IgD-negative memory B cell (primary cell): ENCODE data around the gene STK39. TPM values are rescaled to one million over a fixed set of nuclear protein-coding genes. Genes with fewer than 3 reads are reported as not detected.
"Not testable (repeated sequence)": the region's sequence is repeated elsewhere in the genome, so short reads cannot be mapped to it uniquely, and the experiment has no call there.

ENCODE experiments used
- H3K27ac Mint-ChIP-seq, 3 donors: one replicate each; pipeline ENCODE4 v1.8.0; 2020 to 2022; ENCODE audit warnings: mild to moderate bottlenecking in 3 of 3, mixed read lengths in 3 of 3, moderate library complexity in 1 of 3
- H3K27me3 Mint-ChIP-seq: one replicate; pipeline ENCODE4 v1.8.0; 2021; ENCODE audit warnings: mixed read lengths
- H3K36me3 Mint-ChIP-seq: one replicate; pipeline ENCODE4 v1.8.0; 2020; ENCODE audit warnings: mild to moderate bottlenecking, mixed read lengths
- H3K4me1 Mint-ChIP-seq, 3 donors: one replicate each; pipeline ENCODE4 v1.8.0; 2020 to 2022; ENCODE audit warnings: mixed read lengths in 3 of 3, mild to moderate bottlenecking in 1 of 3
- H3K4me3 Mint-ChIP-seq, 4 donors: one replicate each; pipeline ENCODE4 v1.8.0; 2020 to 2022; ENCODE audit warnings: mild to moderate bottlenecking in 4 of 4, mixed read lengths in 4 of 4, moderate library complexity in 3 of 4
- H3K9me3 Mint-ChIP-seq, 3 donors: one replicate each; pipeline ENCODE4 v1.8.0; 2020 to 2021; ENCODE audit warnings: mixed read lengths in 3 of 3, mild to moderate bottlenecking in 1 of 3
- polyA plus RNA-seq: library from polyadenylated mRNA; unstranded; fragments of 300-500 nt; fragmentation: Illumina TruSeq; gene quantifications from one replicate; pipeline ENCODE4 v1.2.3, GENCODE V29; 2021

Gene STK39
- polyA plus RNA-seq, 1 donor from 2014 or later, result 1.6 TPM

DNA sequence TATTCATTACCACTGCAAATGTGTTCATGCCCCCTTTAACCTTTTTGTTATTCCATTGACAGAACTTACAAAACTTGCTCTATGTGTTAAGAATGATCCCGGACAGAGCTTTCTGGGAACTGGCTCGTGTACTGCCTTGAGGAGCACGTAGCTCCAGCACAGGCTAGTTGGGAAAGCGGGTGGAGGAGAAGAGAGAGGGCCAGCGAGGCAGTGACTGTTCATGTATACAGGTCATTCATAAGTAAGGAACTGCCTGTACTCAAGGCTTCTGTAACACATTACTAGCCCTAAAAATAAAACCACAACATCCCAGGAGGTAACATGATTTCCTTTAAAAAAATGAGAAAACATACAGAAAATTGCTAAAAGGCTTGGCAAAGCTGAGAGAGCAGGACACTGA lies 109.0 kb downstream of the STK39 start:
- Mint-ChIP-seq H3K9me3 (no peaks in the 10 kb centered on the region), H3K4me1 (peaks cover 22 to 27% (median 24%) of the 10 kb centered on the region in 3 donors), H3K27me3 (no peaks in the 10 kb centered on the region), H3K4me3 (no peak overlapping the region), H3K27ac (peak overlapping the region in 1 of 3 donors; percentile 23), H3K36me3 (peaks cover 7% of the 10 kb centered on the region)

DNA sequence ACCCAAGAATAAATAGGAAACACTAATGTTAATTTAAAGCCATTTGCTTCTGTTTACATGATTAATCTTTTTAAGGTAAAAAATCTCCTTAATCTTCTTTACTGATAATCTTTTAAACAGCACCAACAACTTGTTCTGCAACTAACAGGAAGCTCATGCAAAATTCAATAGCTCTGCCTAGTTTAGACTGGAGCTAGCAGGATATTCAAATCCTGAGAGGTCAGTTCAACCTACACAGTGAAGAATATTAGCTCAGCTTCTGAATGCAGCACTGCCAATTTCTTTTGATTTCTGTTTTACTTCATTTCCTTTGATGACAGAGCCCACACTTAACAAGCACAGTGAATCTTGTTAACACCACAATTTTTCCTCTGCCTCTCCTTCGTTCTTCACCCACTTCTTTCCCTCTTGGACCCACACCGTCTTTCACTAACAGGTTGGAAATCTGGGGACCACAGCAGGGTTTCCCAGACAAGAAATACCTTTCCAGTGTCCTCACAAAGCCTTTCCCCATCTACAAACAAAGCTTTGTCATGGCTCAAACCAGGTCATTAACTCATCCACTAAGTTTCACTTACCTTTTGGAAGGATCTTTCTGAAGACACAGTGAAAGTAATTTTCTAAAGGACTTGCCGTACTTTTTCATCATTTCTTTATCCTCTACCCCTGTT lies 109.8 kb downstream of the STK39 start:
- peaks cover 5% of the 10 kb centered on the region for H3K36me3 Mint-ChIP-seq
- H3K27me3 Mint-ChIP-seq, result no peaks in the 10 kb centered on the region
- peak overlapping the region in 2 of 4 donors; percentile 2 to 64 for H3K4me3 Mint-ChIP-seq
- no peaks in the 10 kb centered on the region for H3K9me3 Mint-ChIP-seq
- peak overlapping the region; percentile 23 to 88 (median 68) for H3K27ac Mint-ChIP-seq
- peaks cover 22 to 27% (median 24%) of the 10 kb centered on the region in 3 donors for H3K4me1 Mint-ChIP-seq

DNA sequence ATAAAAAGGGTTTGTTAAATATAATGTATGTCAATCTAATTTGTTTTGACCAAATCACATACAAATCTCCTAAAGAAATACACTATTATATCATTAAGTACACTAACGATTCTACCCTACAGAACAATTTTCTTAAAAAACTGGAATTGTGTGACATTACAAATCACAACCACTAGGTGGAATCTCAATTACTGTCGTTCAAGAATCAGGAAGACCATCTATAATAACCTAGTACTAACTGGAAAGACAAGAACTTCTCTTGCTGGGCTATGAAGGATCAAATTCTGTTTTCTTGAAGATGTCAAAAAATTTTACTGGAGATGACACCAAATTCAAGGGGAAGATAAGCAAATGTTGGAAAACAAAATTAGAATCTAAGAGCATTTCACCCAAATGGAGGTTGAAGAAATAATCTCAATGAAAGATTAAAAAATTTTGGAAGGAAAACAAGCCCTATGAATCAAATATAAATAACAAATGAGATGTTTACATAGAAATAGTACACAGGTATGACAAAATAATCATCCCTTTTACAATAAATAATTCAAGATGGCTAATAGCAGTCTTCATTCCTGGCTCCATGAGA lies 110.9 kb downstream of the STK39 start:
- Mint-ChIP-seq H3K4me3 (peak overlapping the region in 1 of 4 donors; percentile 53), H3K27me3 (no peaks in the 10 kb centered on the region), H3K27ac (no peak overlapping the region), H3K4me1 (peaks cover 22 to 27% (median 24%) of the 10 kb centered on the region in 3 donors), H3K9me3 (no peaks in the 10 kb centered on the region), H3K36me3 (peaks cover 5% of the 10 kb centered on the region)

DNA sequence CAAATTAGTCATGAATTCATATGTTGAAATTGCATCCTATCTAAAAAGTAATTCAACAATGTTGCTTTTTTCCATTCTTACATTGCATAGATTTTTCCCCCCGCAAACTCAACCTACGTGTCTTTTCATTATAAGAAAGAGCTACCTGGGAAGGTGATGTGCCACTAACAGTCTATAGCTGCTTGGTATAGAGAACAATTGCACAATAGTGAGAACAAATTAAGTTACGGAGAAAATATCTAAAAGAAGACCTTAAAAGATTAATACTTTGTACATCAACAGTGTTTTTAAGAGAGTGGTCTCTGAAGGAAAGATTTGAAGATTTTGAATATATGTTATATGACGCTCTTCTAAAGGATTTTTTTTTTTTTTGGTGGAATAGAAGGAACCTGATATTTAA lies 111.8 kb downstream of the STK39 start:
- H3K4me3 Mint-ChIP-seq, result no peak overlapping the region
- H3K4me1 Mint-ChIP-seq, result peaks cover 22 to 27% (median 24%) of the 10 kb centered on the region in 3 donors
- H3K27ac Mint-ChIP-seq, result no peak overlapping the region
- peaks cover 8% of the 10 kb centered on the region for H3K36me3 Mint-ChIP-seq
- no peaks in the 10 kb centered on the region for H3K27me3 Mint-ChIP-seq
- H3K9me3 Mint-ChIP-seq, result no peaks in the 10 kb centered on the region

DNA sequence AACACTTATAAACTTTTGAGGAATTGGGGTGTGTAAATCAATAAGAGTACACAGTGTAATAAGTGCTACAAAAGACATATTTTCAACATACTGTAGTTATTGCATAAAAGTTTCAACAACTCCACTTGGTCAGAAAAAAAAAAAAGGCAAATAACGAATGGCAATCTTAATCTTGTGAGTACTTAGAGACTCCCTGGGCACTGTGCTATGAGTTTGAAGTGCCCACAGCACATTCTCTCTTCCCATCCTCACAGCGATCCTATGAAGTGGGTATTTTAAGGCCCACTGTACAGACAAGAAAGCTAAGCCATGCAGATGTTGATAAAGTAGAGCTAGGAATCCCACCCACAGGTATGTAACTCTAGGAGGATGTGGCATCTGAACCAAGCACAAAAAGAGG lies 112.3 kb downstream of the STK39 start:
- Mint-ChIP-seq H3K27me3 (no peaks in the 10 kb centered on the region), H3K9me3 (no peaks in the 10 kb centered on the region), H3K27ac (no peak overlapping the region), H3K4me1 (peaks cover 22 to 27% (median 24%) of the 10 kb centered on the region in 3 donors), H3K4me3 (no peak overlapping the region), H3K36me3 (peaks cover 9% of the 10 kb centered on the region)

DNA sequence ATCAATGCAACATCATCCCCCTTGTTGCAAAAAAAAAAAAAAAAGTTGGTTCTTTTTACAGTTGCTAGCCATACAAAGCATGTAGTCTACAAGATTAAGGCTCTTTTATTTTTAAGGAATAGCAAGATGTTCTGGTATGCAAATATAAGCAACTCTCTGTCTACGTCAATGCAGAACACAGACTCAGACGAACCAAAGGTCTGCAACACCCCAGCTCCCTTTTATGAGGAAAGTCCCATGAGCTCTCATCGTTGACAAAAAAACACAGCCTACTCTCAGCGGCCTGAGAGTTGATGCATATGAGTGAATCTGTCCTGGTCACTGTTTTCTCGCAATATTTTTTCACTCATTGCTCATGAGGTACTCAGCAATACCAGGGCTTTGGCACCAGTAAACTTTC lies 112.9 kb downstream of the STK39 start:
- peaks cover 11% of the 10 kb centered on the region for H3K36me3 Mint-ChIP-seq
- H3K27me3 Mint-ChIP-seq, result no peaks in the 10 kb centered on the region
- H3K27ac Mint-ChIP-seq, result peak overlapping the region in 1 of 3 donors; percentile 61
- no peaks in the 10 kb centered on the region for H3K9me3 Mint-ChIP-seq
- no peak overlapping the region for H3K4me3 Mint-ChIP-seq
- H3K4me1 Mint-ChIP-seq, result peaks cover 22 to 27% (median 24%) of the 10 kb centered on the region in 3 donors

DNA sequence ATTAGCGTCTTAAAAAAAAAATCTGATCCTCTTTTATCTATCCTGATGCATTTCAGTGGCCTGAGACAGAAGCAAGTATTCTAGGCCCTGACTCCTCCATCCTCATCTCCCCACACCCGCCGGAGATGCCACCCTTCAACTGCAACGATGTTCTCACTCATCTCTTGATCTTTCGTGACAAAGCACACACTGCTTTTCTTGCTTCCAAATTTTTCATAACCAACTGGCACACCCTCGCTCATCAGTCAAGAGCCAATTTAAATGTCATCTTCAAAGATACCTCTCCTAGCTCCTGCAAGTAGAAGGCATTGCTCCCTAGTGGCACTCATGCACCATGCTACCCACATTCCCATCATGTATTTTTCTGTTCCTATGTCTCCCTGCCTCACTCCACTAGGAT lies 115.0 kb downstream of the STK39 start:
- H3K4me1 Mint-ChIP-seq, result peaks cover 11 to 14% (median 14%) of the 10 kb centered on the region in 3 donors
- no peak overlapping the region for H3K4me3 Mint-ChIP-seq
- H3K9me3 Mint-ChIP-seq, result no peaks in the 10 kb centered on the region
- no peaks in the 10 kb centered on the region for H3K27me3 Mint-ChIP-seq
- no peak overlapping the region for H3K27ac Mint-ChIP-seq
- H3K36me3 Mint-ChIP-seq, result peaks cover 13% of the 10 kb centered on the region

DNA sequence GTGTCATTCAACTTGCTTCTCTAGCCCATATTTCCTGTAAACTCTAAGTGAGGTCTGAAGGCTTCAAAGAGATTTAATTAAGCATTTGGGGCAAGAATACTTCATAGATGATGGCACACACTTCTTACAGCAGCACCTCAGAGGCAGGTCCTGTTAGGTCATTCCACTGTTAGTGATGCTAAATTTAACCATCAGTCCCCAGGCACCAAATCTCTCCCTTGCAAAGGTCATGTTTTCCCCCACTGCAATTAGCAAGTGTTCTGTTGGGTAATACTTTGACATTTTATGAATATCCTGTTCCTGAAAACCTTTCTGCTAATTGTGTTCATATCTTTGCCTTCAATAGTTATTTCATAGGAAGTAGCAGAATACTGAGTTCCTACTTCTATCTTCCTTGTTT lies 117.0 kb downstream of the STK39 start:
- Mint-ChIP-seq H3K9me3 (no peaks in the 10 kb centered on the region), H3K4me3 (no peak overlapping the region), H3K27ac (no peak overlapping the region), H3K4me1 (peaks cover 2 to 5% (median 4%) of the 10 kb centered on the region in 3 donors), H3K36me3 (peaks cover 16% of the 10 kb centered on the region), H3K27me3 (no peaks in the 10 kb centered on the region)

DNA sequence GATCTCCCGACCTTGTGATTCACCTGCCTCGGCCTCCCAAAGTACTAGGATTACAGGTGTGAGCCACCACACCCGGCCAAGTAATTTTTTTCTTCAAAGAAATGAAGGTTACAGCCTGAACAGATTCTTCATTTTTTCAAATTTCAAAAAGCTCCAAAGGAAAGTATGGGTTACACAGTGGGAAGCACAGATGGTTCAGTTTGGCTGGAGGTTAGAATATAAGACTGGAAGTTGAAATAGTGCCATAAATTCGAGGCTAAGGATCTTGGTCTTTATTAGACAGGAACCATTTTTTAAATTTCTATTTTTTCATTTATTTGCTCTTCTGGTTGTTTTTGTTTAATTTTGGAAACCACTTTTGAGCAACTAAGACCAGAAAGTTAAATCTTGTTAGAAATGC lies 120.0 kb downstream of the STK39 start:
- no peak overlapping the region for H3K4me3 Mint-ChIP-seq
- H3K36me3 Mint-ChIP-seq, result peaks cover 19% of the 10 kb centered on the region
- no peak overlapping the region for H3K27ac Mint-ChIP-seq
- H3K27me3 Mint-ChIP-seq, result no peaks in the 10 kb centered on the region
- no peaks in the 10 kb centered on the region for H3K9me3 Mint-ChIP-seq
- H3K4me1 Mint-ChIP-seq, result no peaks in the 10 kb centered on the region

DNA sequence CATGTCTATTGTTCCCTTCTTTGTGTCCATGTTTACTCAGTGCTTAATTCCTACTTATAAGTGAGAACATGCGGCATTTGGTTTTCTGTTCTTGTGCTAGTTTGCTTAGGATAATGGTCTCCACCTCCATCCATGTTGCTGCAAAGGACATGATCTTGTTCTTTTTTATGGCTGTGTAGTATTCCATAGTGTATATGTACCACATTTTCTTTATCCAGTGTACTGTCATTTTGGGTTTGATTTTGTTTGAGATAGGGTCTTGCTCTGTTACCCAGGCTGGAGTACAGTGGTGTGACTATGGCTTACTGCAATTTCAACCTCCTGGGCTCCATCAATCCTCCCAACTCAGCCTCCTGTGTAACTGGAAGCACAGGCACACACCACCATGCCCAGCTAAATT lies 125.2 kb downstream of the STK39 start:
- H3K27me3 Mint-ChIP-seq, H3K27ac Mint-ChIP-seq, H3K9me3 Mint-ChIP-seq, H3K4me3 Mint-ChIP-seq, H3K36me3 Mint-ChIP-seq, H3K4me1 Mint-ChIP-seq: not testable (repeated sequence)

DNA sequence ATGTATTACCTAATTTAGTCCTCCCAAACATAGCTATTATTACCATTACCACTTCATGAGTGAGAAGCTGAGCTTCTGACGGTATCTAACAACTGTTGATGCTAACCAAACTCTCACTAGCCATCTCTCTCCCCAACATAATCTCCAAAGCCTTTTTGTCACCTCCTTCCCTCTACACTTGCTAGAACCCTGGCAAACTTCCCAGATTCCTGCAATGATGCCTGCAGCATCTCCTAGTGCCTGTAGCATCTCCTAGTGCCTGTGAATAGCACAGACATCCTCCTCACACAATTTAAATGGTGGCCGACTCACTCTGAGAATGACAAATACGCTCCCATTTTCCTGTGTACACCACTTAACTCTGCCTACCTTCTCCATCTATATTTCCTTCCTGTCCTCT lies 126.7 kb downstream of the STK39 start:
- no peaks in the 10 kb centered on the region for H3K27me3 Mint-ChIP-seq
- no peaks in the 10 kb centered on the region for H3K4me1 Mint-ChIP-seq
- no peak overlapping the region for H3K27ac Mint-ChIP-seq
- H3K9me3 Mint-ChIP-seq, result no peaks in the 10 kb centered on the region
- H3K4me3 Mint-ChIP-seq, result no peak overlapping the region
- H3K36me3 Mint-ChIP-seq, result peaks cover 5% of the 10 kb centered on the region

DNA sequence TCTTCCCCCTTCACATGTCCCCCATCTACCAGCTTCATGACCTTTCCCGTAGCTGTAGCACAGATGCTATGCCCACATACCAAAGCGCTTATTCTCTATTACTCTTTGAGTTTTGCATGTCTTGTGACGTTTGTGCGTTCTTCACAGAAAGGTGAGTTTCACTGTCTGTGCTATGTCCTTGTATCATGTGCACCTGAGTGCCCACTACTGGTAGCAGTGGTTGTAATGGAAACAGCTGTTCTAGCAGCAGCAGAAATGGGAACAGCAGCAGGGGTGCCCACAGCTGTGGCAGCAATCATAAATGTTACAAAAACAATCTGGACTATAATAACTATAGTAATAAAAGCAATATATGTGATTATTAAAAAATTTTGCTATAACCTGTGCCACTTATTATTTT lies 127.1 kb downstream of the STK39 start:
- peaks cover 5% of the 10 kb centered on the region for H3K36me3 Mint-ChIP-seq
- no peak overlapping the region for H3K27ac Mint-ChIP-seq
- no peaks in the 10 kb centered on the region for H3K27me3 Mint-ChIP-seq
- H3K4me1 Mint-ChIP-seq, result no peaks in the 10 kb centered on the region
- no peak overlapping the region for H3K4me3 Mint-ChIP-seq
- no peaks in the 10 kb centered on the region for H3K9me3 Mint-ChIP-seq

DNA sequence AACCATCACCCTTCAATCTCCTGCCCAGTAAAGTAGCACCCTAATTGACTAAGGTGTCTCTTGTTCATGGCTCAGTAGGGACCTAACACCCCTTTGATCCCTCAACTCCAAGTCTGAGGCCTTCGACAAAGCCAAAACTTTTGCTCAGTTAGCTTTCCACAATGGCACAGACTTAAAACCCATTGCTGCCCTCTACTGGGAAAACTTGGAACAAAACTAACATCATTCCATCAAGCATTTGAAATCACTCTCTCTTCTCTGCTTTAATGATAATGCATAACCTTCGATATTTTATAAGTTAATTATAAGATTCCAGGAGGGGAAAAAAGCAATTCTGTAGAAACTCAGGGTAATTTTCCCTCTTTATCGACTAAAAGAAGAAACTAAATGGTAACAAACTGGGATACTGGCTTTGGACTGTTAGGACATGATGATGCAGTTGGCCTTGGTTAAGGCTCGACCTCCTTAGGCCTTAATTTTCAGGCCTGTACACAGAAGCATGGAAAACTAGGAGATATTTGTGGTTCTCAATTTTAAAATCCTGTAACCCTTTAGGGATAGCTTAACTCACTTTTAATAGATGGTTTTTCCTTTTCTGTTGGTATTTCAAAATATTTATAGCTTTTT lies 127.8 kb downstream of the STK39 start:
- peaks cover 5% of the 10 kb centered on the region for H3K36me3 Mint-ChIP-seq
- H3K4me1 Mint-ChIP-seq, result no peaks in the 10 kb centered on the region
- H3K9me3 Mint-ChIP-seq, result no peaks in the 10 kb centered on the region
- no peak overlapping the region for H3K27ac Mint-ChIP-seq
- no peaks in the 10 kb centered on the region for H3K27me3 Mint-ChIP-seq
- no peak overlapping the region for H3K4me3 Mint-ChIP-seq

DNA sequence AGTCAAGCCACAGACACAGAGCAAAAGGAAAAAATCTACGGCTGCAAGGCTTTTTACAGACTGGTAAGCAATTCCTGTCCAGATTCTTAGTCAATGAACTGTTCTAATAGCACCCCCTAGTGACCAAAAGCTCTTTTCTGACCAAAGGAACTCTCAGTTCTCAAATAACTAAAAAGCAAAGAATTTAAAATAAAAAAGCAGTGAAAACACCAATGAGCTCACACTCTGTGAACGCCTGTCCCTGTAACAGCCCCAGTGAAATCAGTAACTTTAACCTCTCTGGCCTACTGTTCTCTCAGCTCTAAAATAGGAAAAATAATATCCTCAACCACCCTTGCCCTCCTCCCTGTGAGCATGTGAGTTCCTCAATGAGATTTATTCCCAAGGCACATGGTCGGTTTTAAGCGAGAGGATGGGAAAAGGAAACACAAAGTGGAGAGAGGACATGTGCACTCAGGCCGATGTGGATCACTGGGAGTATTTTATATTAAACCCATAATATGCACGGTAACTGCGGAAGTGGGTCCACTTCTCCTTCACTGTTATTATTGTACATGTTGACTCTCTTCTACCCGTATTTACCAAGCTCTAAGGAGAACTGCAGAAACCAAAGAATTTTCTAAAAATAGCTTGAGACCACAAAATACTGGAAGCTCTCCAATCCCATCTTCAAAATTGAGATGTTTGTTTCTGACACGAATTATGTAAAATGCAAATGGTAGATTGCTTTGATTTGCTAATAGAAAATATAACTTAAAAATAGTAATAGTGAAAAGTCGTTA lies 128.5 kb downstream of the STK39 start:
- peaks cover 10% of the 10 kb centered on the region for H3K36me3 Mint-ChIP-seq
- H3K4me3 Mint-ChIP-seq, result no peak overlapping the region
- no peaks in the 10 kb centered on the region for H3K4me1 Mint-ChIP-seq
- H3K27ac Mint-ChIP-seq, result no peak overlapping the region
- no peaks in the 10 kb centered on the region for H3K9me3 Mint-ChIP-seq
- H3K27me3 Mint-ChIP-seq, result no peaks in the 10 kb centered on the region

DNA sequence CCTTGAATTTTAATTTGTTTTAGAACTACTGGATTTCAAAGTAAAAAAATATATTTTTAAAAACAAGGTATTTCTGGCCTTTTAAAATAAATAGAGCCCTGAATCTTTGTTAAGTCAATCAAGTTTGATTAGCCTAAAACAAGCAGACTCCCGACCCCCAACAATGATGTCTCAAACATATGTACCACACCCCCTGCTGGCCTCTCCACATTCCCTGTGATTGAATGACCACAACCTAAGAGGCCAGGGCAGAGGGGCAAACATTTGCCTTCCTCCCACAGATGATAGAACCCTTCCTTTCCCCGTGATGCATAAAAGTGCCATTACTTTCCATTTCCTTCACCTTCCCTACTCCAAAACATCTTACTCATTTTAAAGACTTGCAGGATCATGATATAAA lies 130.9 kb downstream of the STK39 start:
- Mint-ChIP-seq H3K4me3 (no peak overlapping the region), H3K27me3 (no peaks in the 10 kb centered on the region), H3K27ac (no peak overlapping the region), H3K36me3 (peaks cover 11% of the 10 kb centered on the region), H3K9me3 (no peaks in the 10 kb centered on the region), H3K4me1 (no peaks in the 10 kb centered on the region)
